A549 (cell line): ENCODE data around the gene FBXO15.

ENCODE experiments used
- CTCF ChIP-seq: fragments of >200 bp; sonication (Bioruptor Twin); formaldehyde crosslinking; IDR thresholded peaks from 3 replicates; pipeline ENCODE4 v1.5.1; 2016
- HDAC2 ChIP-seq: fragments of 200-600 bp; sonication (generic); IDR thresholded peaks from 2 replicates; pipeline ENCODE4 v1.6.1; 2016
- JUN ChIP-seq, 2 experiments: fragments of >200 bp; sonication (Bioruptor Twin); formaldehyde crosslinking; IDR thresholded peaks; 2 replicates in 1 of 2; 3 replicates in 1 of 2; pipeline ENCODE4 v1.6.1; 2016 to 2017
- MYC ChIP-seq: IDR thresholded peaks from 2 replicates; pipeline ENCODE4 v1.6.1; 2012; ENCODE audit warnings: mild to moderate bottlenecking, inconsistent platforms, low read length, improper control_type of control experiment, borderline replicate concordance
- NR3C1 ChIP-seq: fragments of >200 bp; sonication (Bioruptor Twin); formaldehyde crosslinking; IDR thresholded peaks from 3 replicates; pipeline ENCODE4 v1.6.1; 2017
- POLR2A ChIP-seq: IDR thresholded peaks from 2 replicates; pipeline ENCODE4 v1.6.1; 2012; ENCODE audit warnings: mild to moderate bottlenecking, low read length
- REST ChIP-seq: fragments of 200-600 bp; sonication (generic); IDR thresholded peaks from 2 replicates; pipeline ENCODE4 v1.6.1; 2016; ENCODE audit warnings: antibody characterized with exemption, mild to moderate bottlenecking, moderate library complexity
- USF2 ChIP-seq: fragments of 450-650 bp; IDR thresholded peaks from 2 replicates; pipeline ENCODE4 v1.6.1; 2014; ENCODE audit warnings: antibody characterized with exemption

- TF ChIP-seq REST = no peak
- no peak for TF ChIP-seq MYC
- TF ChIP-seq NR3C1 = no peak
- TF ChIP-seq POLR2A = no peak
- no peak for TF ChIP-seq CTCF
- TF ChIP-seq USF2 = no peak
- no peak for TF ChIP-seq JUN (IDR thresholded peaks at IDR 0.05)
- TF ChIP-seq HDAC2 = no peak
Measured at GRCh38 chr18:74029161-74029560, 118.5 kb downstream of the FBXO15 start.
